K562 (cell line): Measurements from ENCODE around the gene RARA. TPM values are rescaled to one million over a fixed set of nuclear protein-coding genes. Genes with fewer than 3 reads are reported as not detected.

ENCODE experiments used
- ARID1B ChIP-seq: fragments of 450-650 bp; IDR thresholded peaks from 2 replicates; pipeline ENCODE4 v1.6.1; 2016; ENCODE audit warnings: antibody characterized with exemption, mild to moderate bottlenecking, inconsistent platforms
- E2F1 ChIP-seq: sonication (generic); formaldehyde crosslinking; IDR thresholded peaks from 2 replicates; pipeline ENCODE4 v1.8.1; 2023; ENCODE audit warnings: mild to moderate bottlenecking, missing genetic modification reagents, moderate library complexity
- ETS2 ChIP-seq: IDR thresholded peaks from 2 replicates; pipeline ENCODE4 v1.6.1; 2016; ENCODE audit warnings: borderline replicate concordance, missing genetic modification characterization, mild to moderate bottlenecking, moderate library complexity, missing compliant biosample characterization; ENCODE audit not compliant: poor library complexity, severe bottlenecking
- ETV1 ChIP-seq: fragments of 450-650 bp; conservative IDR thresholded peaks from 2 replicates; pipeline ENCODE4 v1.6.1; 2016; ENCODE audit warnings: missing genetic modification characterization, control low read depth, low read depth, missing compliant biosample characterization
- HNRNPK ChIP-seq: fragments of 200-400 bp; formaldehyde crosslinking; IDR thresholded peaks from one replicate; pipeline ENCODE4 v1.6.1; 2018; ENCODE audit warnings: mild to moderate bottlenecking, low read depth, low read length; ENCODE audit not compliant: poor library complexity, severe bottlenecking
- KDM4B ChIP-seq, 2 experiments: fragments of 450-650 bp in 1 of 2; sonication (generic) in 1 of 2; IDR thresholded peaks; 2 replicates each; pipeline ENCODE4 v1.6.1; 2016 to 2017; ENCODE audit warnings: borderline replicate concordance in 2 of 2, antibody characterized with exemption in 1 of 2, low read depth in 1 of 2, mild to moderate bottlenecking in 1 of 2
- MECOM ChIP-seq: fragments of 250-450 bp; sonication (Bioruptor Pico); IDR thresholded peaks from 2 replicates; pipeline ENCODE4 v1.8.0; 2022; ENCODE audit warnings: inconsistent platforms
- NCOA4 ChIP-seq: fragments of 450-650 bp; IDR thresholded peaks from 2 replicates; pipeline ENCODE4 v1.6.1; 2018; ENCODE audit warnings: mild to moderate bottlenecking; ENCODE audit not compliant: partially characterized antibody
- NONO ChIP-seq, 2 experiments: fragments of 200-400 bp in 1 of 2; fragments of 450-650 bp in 1 of 2; formaldehyde crosslinking in 1 of 2; IDR thresholded peaks; 2 replicates each; pipeline ENCODE4 v1.6.1; 2017; ENCODE audit warnings: low read depth in 2 of 2, mild to moderate bottlenecking in 2 of 2, moderate library complexity in 2 of 2, low read length in 1 of 2
- NR2C1 ChIP-seq, 2 experiments: fragments of 450-650 bp; IDR thresholded peaks; 2 replicates each; pipeline ENCODE4 v1.6.1; 2017; ENCODE audit warnings: mild to moderate bottlenecking in 2 of 2, antibody characterized with exemption in 1 of 2, inconsistent platforms in 1 of 2, missing compliant biosample characterization in 1 of 2, missing genetic modification characterization in 1 of 2
- PML ChIP-seq: IDR thresholded peaks from 2 replicates; pipeline ENCODE4 v1.6.1; 2012; ENCODE audit warnings: low read length, inconsistent platforms
- VEZF1 ChIP-seq: fragments of 200-800 bp; sonication (Bioruptor generic); IDR thresholded peaks from 2 replicates; pipeline ENCODE4 v1.6.1; 2017; ENCODE audit warnings: missing genetic modification characterization, missing compliant biosample characterization
- polyA plus RNA-seq, 8 experiments: library from polyadenylated mRNA; depleted of rRNA in 4 of 8; stranded (reverse) in 5 of 8; unstranded in 3 of 8; fragments of >200 nt; fragmentation: Nextera tagmentation in 2 of 8; fragmentation: Illumina TruSeq in 1 of 8; extraction: Ambion mirVana in 2 of 8; extraction: Trizol in 1 of 8; gene quantifications; 2 replicates each; pipeline versions ENCODE4 v1.2.1 to v1.2.3, GENCODE V29; 2011 to 2014; ENCODE audit warnings: inconsistent platforms in 1 of 8, missing spikeins in 1 of 8
- total RNA-seq, 7 experiments: library from RNA; depleted of rRNA in 6 of 7; stranded (reverse); fragments of >200 nt in 6 of 7; fragmentation: Illumina TruSeq in 2 of 7; extraction: Trizol in 2 of 7; gene quantifications; 2 replicates each; pipeline versions ENCODE4 v1.2.1 to v1.2.3, GENCODE V29; 2011 to 2021; ENCODE audit warnings: low replicate concordance in 1 of 7
- TF ChIP-seq, protein P1 (sequence below): fragments of 150-350 bp; IDR thresholded peaks from 2 replicates; pipeline ENCODE4 v1.6.1; 2014; ENCODE audit warnings: low read depth, mild to moderate bottlenecking, low read length, borderline replicate concordance
- TF ChIP-seq, protein P2 (sequence below): fragments of 450-650 bp; IDR thresholded peaks from 2 replicates; pipeline ENCODE4 v1.6.1; 2014; ENCODE audit warnings: low read depth, mild to moderate bottlenecking, moderate library complexity, borderline replicate concordance
- TF ChIP-seq, protein P3 (sequence below), 2 experiments: fragments of 250-450 bp in 1 of 2; fragments of 450-650 bp in 1 of 2; sonication (Bioruptor Pico) in 1 of 2; IDR thresholded peaks; 2 replicates each; pipeline versions ENCODE4 v1.6.1 to v1.8.0; 2016 to 2021; ENCODE audit warnings: mild to moderate bottlenecking in 2 of 2, moderate library complexity in 2 of 2, missing compliant biosample characterization in 1 of 2, missing genetic modification characterization in 1 of 2

The RARA gene
- total and polyA plus RNA-seq, 9 of the 15 experiments (the other 6 are each of a cell fraction or from before 2014, with no cell fraction given): 0.10 to 28.0 (median 7.9) TPM

DNA sequence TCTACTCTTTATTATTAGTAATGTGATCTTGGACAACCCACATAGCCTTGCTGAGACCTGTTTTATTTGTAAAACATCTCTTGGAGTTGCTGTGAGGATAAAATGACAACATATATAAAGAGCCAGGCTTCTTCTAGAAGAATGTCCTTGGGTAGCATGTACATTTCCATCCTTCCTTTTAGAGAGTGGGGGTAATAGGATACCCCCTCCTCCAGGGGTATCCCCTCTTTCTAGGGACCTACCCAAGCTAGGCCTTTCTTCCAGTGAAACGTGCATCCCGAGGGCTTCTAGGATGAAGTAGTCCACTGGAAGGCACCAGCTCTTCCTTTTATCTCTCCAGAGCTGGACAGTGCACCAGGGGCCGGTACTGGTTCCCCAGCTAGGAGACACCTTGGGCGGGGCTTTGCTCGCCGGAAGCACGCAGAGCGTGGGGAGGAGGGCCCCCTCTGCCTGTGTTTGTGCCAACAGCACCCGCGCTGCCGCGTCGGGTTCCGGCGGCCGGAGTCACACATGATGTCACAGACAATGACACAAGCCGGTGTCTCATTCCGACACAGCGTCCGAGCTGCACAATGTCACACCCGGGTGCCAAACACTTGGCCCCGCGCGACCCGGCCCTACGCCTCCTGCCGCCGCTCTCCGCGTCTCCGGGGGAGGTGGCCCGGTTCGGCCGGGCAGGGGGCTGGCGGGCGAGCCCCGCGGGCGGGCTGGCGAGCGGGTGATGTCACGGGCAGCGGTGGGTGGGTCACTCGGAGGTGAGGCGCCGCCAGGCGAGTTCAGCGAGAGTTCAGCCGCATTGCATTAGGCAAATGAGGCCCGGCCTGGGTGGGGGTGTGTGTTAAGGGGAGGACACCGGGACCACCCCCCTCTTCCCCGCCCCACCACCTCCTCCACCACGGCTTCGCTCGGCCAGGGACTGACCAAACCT lies 32.2 kb downstream of the RARA start (continued):
- TF ChIP-seq E2F1: no peak
- no peak for TF ChIP-seq HNRNPK
- TF ChIP-seq ETS2 (tag): no peak
- no peak for TF ChIP-seq NR2C1 (IDR thresholded peaks at IDR 0.05)
- no peak for TF ChIP-seq NR2C1 (tag; IDR thresholded peaks at IDR 0.05)
- TF ChIP-seq, protein P1, sequence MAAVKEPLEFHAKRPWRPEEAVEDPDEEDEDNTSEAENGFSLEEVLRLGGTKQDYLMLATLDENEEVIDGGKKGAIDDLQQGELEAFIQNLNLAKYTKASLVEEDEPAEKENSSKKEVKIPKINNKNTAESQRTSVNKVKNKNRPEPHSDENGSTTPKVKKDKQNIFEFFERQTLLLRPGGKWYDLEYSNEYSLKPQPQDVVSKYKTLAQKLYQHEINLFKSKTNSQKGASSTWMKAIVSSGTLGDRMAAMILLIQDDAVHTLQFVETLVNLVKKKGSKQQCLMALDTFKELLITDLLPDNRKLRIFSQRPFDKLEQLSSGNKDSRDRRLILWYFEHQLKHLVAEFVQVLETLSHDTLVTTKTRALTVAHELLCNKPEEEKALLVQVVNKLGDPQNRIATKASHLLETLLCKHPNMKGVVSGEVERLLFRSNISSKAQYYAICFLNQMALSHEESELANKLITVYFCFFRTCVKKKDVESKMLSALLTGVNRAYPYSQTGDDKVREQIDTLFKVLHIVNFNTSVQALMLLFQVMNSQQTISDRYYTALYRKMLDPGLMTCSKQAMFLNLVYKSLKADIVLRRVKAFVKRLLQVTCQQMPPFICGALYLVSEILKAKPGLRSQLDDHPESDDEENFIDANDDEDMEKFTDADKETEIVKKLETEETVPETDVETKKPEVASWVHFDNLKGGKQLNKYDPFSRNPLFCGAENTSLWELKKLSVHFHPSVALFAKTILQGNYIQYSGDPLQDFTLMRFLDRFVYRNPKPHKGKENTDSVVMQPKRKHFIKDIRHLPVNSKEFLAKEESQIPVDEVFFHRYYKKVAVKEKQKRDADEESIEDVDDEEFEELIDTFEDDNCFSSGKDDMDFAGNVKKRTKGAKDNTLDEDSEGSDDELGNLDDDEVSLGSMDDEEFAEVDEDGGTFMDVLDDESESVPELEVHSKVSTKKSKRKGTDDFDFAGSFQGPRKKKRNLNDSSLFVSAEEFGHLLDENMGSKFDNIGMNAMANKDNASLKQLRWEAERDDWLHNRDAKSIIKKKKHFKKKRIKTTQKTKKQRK: no peak
- TF ChIP-seq MECOM (CRISPR knock-in tag): no peak
- no peak for TF ChIP-seq ARID1B
- TF ChIP-seq ETV1 (tag): peak; percentile 81
- TF ChIP-seq NCOA4: no peak
- TF ChIP-seq, protein P2, sequence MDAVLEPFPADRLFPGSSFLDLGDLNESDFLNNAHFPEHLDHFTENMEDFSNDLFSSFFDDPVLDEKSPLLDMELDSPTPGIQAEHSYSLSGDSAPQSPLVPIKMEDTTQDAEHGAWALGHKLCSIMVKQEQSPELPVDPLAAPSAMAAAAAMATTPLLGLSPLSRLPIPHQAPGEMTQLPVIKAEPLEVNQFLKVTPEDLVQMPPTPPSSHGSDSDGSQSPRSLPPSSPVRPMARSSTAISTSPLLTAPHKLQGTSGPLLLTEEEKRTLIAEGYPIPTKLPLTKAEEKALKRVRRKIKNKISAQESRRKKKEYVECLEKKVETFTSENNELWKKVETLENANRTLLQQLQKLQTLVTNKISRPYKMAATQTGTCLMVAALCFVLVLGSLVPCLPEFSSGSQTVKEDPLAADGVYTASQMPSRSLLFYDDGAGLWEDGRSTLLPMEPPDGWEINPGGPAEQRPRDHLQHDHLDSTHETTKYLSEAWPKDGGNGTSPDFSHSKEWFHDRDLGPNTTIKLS: peak; percentile 79; the same call in 1 of the 2 replicates
- peak; percentile 79 for TF ChIP-seq VEZF1 (CRISPR knock-in tag)
- TF ChIP-seq NONO (IDR thresholded peaks at IDR 0.05; ENCODE audit: low read depth in 2 of 2, low read length in 1 of 2): no peak
- TF ChIP-seq, protein P3, sequence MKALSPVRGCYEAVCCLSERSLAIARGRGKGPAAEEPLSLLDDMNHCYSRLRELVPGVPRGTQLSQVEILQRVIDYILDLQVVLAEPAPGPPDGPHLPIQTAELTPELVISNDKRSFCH (CRISPR knock-in tag; IDR thresholded peaks at IDR 0.05): no peak
- TF ChIP-seq, protein P3 (tag; IDR thresholded peaks at IDR 0.05): no peak
- TF ChIP-seq PML: no peak
- TF ChIP-seq KDM4B (IDR thresholded peaks at IDR 0.05; ENCODE audit: borderline replicate concordance in 2 of 2, low read depth in 1 of 2): no peak
